ENCODE measurements around the gene NCAPG. TPM values are rescaled to one million over a fixed set of nuclear protein-coding genes. Genes with fewer than 3 reads are reported as not detected.

Gene NCAPG
- total RNA-seq, 1 experiment from 2014 or later: 98.5 TPM

DNA sequence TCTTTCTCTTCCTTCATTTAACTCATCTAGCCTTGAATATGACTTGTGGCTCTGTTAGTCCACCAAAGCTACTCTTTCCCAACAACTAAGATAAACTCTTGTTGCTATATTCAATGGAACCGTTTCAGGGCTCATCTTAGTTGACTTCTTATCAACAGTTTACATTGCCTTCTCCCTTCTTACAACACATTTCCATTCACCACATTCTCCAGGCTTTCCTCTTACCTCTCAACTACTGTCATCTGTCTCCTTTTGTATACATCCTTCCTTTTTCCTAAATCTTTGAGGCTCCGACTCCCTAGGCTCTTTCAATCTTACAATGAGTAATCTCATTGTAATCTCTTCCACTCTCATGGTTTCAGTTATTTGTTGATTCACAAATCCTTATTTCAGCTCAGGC, 58.5 kb downstream of the NCAPG start:
- DNase-seq (ENCODE audit: low spot score): no peak

- DNase-seq (ENCODE audit: low spot score): no peak
These were observed 64.8 kb downstream of the NCAPG start for GRCh38 chr4:17875402-17876070.

GRCh38 chr4:17876943-17877342, 66.2 kb downstream of the NCAPG start:
- no peak for DNase-seq (ENCODE audit: low spot score)

DNA sequence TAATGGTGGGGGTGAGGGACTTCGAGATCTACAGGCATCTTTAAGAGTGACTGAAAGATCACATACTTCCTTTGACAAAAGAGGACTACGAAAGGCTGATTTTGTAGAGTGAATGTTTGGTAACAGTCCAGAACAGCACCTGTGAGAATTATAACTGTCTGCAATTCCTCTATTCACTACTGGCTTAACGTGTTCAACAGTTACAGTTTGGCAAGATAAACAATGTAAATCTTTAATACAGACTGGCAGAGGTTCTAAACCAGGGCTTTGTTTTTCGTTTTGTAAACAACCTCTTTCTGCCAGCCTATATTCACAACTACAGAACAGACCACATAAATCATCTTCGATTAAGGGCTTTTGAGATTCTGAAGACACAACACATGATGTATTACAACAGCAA, 66.9 kb downstream of the NCAPG start:
- no peak for DNase-seq (ENCODE audit: low spot score)

DNA sequence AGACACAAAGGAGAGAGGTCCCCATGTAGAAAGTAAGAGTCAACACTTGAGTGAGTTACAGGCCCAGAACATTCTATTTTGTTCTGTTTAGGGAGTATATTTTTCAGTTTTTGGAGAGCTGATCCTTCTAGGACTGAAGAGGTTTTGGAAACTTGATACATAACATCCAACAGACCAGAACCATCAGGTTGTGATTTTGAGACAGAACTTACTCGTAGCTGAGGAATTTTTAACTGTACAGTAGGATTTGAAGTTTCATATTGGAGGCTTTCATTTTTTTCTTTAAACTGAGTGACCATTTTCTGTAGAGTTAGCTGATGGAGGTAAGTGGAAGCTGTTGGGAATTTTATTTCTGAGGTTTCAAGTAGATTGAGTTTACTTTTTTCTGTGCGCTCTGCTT, 73.3 kb downstream of the NCAPG start:
- DNase-seq (ENCODE audit: low spot score): no peak

- DNase-seq (ENCODE audit: low spot score): no peak
These were observed 73.7 kb downstream of the NCAPG start for GRCh38 chr4:17884511-17884910.

- no peak for DNase-seq (ENCODE audit: low spot score)
These were observed 78.9 kb downstream of the NCAPG start for GRCh38 chr4:17889692-17890091.

DNA sequence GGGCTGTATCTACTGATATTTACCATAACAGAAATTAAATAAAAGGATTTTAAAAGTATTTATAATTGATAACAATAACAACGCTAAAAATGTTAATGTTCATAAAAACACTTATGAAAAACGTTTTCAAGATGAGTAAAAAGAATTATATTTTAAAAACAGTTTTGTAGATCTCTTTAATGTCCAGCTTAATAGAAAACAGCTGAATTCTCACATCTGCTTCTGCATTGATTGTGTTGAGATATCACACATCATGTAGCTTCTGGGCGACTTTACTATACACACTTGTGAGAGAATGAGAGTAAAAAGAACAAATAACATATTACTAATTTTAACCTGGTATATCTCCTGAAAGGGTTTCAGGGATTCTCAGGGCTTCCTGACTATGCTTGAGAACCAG, 83.6 kb downstream of the NCAPG start:
- no peak for DNase-seq (ENCODE audit: low spot score)

Other genes with a start within 250 kb of the NCAPG start
- 62.6 and 75.3 TPM in 2 replicates for gene LAP3, start 233.8 kb upstream of the NCAPG start, total RNA-seq (2014; rRNA removed; shearing (Covaris generic))
- gene MED28, start 196.3 kb upstream of the NCAPG start, total RNA-seq (2014; rRNA removed; shearing (Covaris generic)): 6.0 and 9.3 TPM in 2 replicates
- not detected in 2 replicates for gene FAM184B, start 29.4 kb upstream of the NCAPG start, total RNA-seq (2014; rRNA removed; shearing (Covaris generic))
- gene DCAF16, start 222 bp upstream of the NCAPG start, total RNA-seq (2014; rRNA removed; shearing (Covaris generic)): 26.8 and 32.1 TPM in 2 replicates
- gene LCORL, start 210.8 kb downstream of the NCAPG start, total RNA-seq (2014; rRNA removed; shearing (Covaris generic)): 7.4 and 14.4 TPM in 2 replicates

Measured in A172 (cell line).